KMS-11 (cell line): ENCODE results near the gene THY1.

Experiments
- H2AFZ ChIP-seq: fragments of 200-600 bp; sonication (generic); 2 replicates; pipeline ENCODE4 v1.6.1; 2016; ENCODE audit warnings: antibody characterized with exemption, mixed run types, low read depth
- H3K27ac ChIP-seq: fragments of 200-600 bp; sonication (generic); 2 replicates; pipeline ENCODE4 v1.6.1; 2016; ENCODE audit warnings: mild to moderate bottlenecking, mixed run types
- H3K27me3 ChIP-seq: fragments of 200-600 bp; sonication (generic); 2 replicates; pipeline ENCODE4 v1.6.1; 2017; ENCODE audit warnings: mild to moderate bottlenecking, low read depth, mixed run types, moderate library complexity; ENCODE audit not compliant: insufficient read depth
- H3K36me3 ChIP-seq: fragments of 200-600 bp; sonication (generic); 2 replicates; pipeline ENCODE4 v1.6.1; 2017; ENCODE audit warnings: mild to moderate bottlenecking, mixed run types; ENCODE audit not compliant: insufficient read depth
- H3K4me1 ChIP-seq: fragments of 200-600 bp; sonication (generic); 2 replicates; pipeline ENCODE4 v1.6.1; 2016; ENCODE audit warnings: mild to moderate bottlenecking, low read depth, mixed run types; ENCODE audit not compliant: poor library complexity, severe bottlenecking
- H3K4me2 ChIP-seq: fragments of 200-600 bp; sonication (generic); 2 replicates; pipeline ENCODE4 v1.7.0; 2016; ENCODE audit warnings: mild to moderate bottlenecking, mixed run types
- H3K4me3 ChIP-seq: fragments of 200-600 bp; sonication (generic); IDR thresholded peaks from 2 replicates; pipeline ENCODE4 v1.6.1; 2017; ENCODE audit warnings: low read depth, low read length, mixed read lengths; ENCODE audit not compliant: insufficient read depth
- H3K79me2 ChIP-seq: fragments of 200-600 bp; sonication (generic); 2 replicates; pipeline ENCODE4 v1.6.1; 2016; ENCODE audit warnings: low read depth, mixed run types; ENCODE audit not compliant: insufficient read depth
- H3K9ac ChIP-seq: fragments of 200-600 bp; sonication (generic); 2 replicates; pipeline ENCODE4 v1.6.1; 2016; ENCODE audit warnings: mild to moderate bottlenecking, mixed run types
- H4K20me1 ChIP-seq: fragments of 200-600 bp; sonication (generic); 2 replicates; pipeline ENCODE4 v1.6.1; 2016; ENCODE audit warnings: mild to moderate bottlenecking, mixed run types; ENCODE audit not compliant: insufficient read depth
- CTCF ChIP-seq: fragments of 200-600 bp; sonication (generic); conservative IDR thresholded peaks from 2 replicates; pipeline ENCODE4 v1.6.1; 2017; ENCODE audit warnings: low read depth, mild to moderate bottlenecking, antibody characterized with exemption, low read length, moderate library complexity, mixed read lengths

Gene THY1

DNA sequence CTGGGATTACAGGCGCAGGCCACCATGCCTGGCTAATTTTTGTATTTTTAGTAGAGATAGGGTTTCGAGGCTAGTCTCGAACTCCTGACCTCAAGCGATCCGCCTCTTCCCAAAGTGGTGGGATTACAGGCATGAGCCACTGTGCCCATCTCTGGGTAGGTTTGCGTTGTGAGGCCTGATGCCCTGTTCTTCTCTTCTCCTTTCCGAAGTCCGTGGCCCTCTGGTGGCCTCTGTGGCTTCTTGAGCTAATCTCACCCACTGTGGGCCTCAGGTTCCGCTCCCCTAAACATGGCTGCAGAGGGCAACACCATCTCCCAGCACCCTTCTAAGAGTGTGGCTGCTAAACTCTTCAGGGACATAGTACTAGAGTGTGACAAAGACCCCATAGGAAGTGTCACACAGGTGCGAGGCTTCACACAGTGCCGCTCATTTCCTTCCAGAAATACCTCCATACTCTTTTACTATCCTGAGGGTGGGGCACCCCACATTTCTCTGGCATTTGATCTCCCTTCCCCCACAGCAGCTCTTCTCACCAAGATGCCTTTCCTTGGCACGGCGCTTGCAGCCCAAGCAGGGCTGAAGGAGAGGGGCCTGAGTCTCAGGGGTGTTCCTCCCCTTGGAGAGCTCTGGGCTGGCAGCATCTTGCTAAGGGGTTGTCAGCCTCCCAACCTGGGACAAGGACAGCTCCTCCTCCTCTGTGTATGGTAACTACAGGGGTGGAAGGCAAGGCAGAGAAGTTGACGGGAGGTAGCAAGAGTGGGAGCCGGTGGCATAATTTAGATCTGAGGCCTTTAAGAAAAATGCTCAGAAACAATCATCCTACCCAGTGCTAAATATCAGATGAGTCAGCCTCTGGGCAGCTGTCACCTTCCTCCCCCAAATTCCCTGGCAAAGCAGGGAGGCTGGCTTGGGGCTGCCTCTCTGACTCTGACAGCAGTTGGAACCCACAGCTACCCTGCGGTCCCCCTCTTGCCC, 6.1 kb downstream of the THY1 start:
- no peaks in the 10 kb centered on the region for H3K4me1 ChIP-seq
- H3K27ac ChIP-seq: no peak overlapping the region
- no peak overlapping the region for H3K4me3 ChIP-seq
- H3K27me3 ChIP-seq: no peaks in the 10 kb centered on the region
- H3K4me2 ChIP-seq: no peak overlapping the region
- H2AFZ ChIP-seq: no peak overlapping the region
- no peaks in the 10 kb centered on the region for H4K20me1 ChIP-seq
- TF ChIP-seq CTCF: no peak
- H3K79me2 ChIP-seq: no peaks in the 10 kb centered on the region
- H3K36me3 ChIP-seq: no peaks in the 10 kb centered on the region
- H3K9ac ChIP-seq: no peak overlapping the region

- no peaks in the 10 kb centered on the region for H3K27me3 ChIP-seq
Observed at GRCh38 chr11:119415966-119416365, 7.0 kb downstream of the THY1 start.

GRCh38 chr11:119415517-119415916, 7.5 kb downstream of the THY1 start:
- Histone ChIP-seq H3K27ac (no peak overlapping the region), H3K36me3 (no peaks in the 10 kb centered on the region), H4K20me1 (no peaks in the 10 kb centered on the region), H3K79me2 (no peaks in the 10 kb centered on the region), H2AFZ (no peak overlapping the region), H3K9ac (no peak overlapping the region), H3K4me3 (no peak overlapping the region), H3K4me2 (no peak overlapping the region), H3K4me1 (no peaks in the 10 kb centered on the region), H3K27me3 (no peaks in the 10 kb centered on the region)
- TF ChIP-seq CTCF: no peak

More at GRCh38 chr11:119415966-119416365, 7.0 kb downstream of the THY1 start:
- Histone ChIP-seq H3K4me1 (no peaks in the 10 kb centered on the region), H3K79me2 (no peaks in the 10 kb centered on the region), H3K9ac (no peak overlapping the region), H2AFZ (no peak overlapping the region), H3K4me2 (no peak overlapping the region), H3K4me3 (no peak overlapping the region), H4K20me1 (no peaks in the 10 kb centered on the region), H3K36me3 (no peaks in the 10 kb centered on the region), H3K27ac (no peak overlapping the region)
- no peak for TF ChIP-seq CTCF

DNA sequence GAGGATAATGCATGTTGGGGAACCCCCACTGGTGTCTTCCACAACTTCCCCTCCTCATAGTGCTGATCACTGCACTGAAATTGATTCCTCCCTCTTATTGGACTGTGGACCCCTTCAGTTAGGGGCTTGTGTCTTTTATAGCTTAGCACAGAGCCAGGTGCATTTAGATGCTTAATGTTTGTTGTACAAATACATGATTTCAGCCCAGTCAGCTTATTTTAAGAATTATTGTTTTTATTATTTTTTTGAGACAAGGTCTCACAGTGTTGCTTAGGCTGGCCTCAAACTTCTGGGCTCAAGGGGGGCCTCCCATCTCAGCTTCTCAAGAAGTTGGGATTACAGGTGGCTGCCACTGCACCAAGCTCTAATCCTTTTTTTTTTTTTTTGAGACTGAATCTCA, 8.2 kb downstream of the THY1 start:
- TF ChIP-seq CTCF: no peak
- H3K9ac ChIP-seq: no peak overlapping the region
- no peak overlapping the region for H3K27ac ChIP-seq
- H2AFZ ChIP-seq: no peak overlapping the region
- H3K36me3 ChIP-seq: no peaks in the 10 kb centered on the region
- H4K20me1 ChIP-seq: no peaks in the 10 kb centered on the region
- no peaks in the 10 kb centered on the region for H3K4me1 ChIP-seq
- no peak overlapping the region for H3K4me3 ChIP-seq
- no peaks in the 10 kb centered on the region for H3K79me2 ChIP-seq
- H3K27me3 ChIP-seq: no peaks in the 10 kb centered on the region
- no peak overlapping the region for H3K4me2 ChIP-seq
